GM13976 (cell line): ENCODE data around the gene ZNHIT6.

Source experiments
- DNase-seq: peaks from one replicate; pipeline ENCODE4 v3.0.0; 2012; ENCODE audit warnings: low spot score
- in situ Hi-C: fragments of 300-500 bp; cut with MboI; formaldehyde crosslinking; loops from one replicate; pipeline ENCODE4 v1.12.0; 2022; ENCODE audit warnings: low sequenced_read_pairs, mixed read lengths, inconsistent platforms; ENCODE audit not compliant: unreplicated experiment
- TF ChIP-seq, protein P1 (sequence below): IDR thresholded peaks from 2 replicates; pipeline ENCODE4 v1.5.1; 2012; ENCODE audit warnings: borderline replicate concordance, mild to moderate bottlenecking; ENCODE audit not compliant: insufficient read depth; ENCODE audit errors: extremely low read depth, missing control alignments, control extremely low read depth

Gene ZNHIT6

DNA sequence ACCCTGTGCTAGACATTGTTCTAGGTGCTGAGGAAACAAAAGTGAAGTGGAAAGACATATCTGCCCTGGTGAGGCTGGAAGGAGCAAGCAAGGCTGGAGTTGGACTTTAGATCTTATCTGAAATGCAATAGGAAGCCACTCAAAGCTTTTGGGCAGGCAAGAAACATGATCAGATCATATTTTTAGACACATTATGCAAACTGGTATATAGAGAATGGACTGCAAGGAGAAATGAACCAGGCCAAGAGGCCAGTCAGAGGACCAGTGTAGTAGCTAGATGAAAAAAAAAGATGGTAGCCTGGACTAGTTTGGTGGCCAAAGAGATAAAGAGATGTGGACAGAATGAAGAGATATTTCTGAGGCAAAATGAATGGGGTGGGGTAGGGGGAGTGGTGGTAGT lies 81.4 kb downstream of the ZNHIT6 start:
- no peak for DNase-seq
- TF ChIP-seq, protein P1, sequence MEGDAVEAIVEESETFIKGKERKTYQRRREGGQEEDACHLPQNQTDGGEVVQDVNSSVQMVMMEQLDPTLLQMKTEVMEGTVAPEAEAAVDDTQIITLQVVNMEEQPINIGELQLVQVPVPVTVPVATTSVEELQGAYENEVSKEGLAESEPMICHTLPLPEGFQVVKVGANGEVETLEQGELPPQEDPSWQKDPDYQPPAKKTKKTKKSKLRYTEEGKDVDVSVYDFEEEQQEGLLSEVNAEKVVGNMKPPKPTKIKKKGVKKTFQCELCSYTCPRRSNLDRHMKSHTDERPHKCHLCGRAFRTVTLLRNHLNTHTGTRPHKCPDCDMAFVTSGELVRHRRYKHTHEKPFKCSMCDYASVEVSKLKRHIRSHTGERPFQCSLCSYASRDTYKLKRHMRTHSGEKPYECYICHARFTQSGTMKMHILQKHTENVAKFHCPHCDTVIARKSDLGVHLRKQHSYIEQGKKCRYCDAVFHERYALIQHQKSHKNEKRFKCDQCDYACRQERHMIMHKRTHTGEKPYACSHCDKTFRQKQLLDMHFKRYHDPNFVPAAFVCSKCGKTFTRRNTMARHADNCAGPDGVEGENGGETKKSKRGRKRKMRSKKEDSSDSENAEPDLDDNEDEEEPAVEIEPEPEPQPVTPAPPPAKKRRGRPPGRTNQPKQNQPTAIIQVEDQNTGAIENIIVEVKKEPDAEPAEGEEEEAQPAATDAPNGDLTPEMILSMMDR: no peak
- in situ Hi-C loops: no loop called here

DNA sequence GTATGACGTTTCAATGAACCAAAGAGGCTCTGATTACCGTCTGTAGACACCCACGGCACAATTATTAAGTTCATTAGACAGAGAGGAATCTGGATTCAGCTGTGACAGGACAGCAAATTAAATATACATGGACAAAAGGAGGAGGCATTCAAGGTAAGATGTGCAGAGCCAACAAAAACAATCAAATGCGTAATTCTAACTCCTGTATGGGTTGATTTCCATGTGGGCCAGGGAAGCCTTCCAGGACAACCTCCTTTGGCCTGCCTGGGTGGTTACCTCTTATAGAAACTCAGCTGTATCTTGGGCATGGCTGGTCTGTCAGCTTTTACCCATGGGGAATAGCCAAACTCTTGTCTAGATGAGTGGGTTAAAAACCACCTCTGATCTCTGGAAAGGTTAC lies 83.9 kb downstream of the ZNHIT6 start:
- DNase-seq: no peak
- TF ChIP-seq, protein P1: no peak
- in situ Hi-C loops: no loop called here

DNA sequence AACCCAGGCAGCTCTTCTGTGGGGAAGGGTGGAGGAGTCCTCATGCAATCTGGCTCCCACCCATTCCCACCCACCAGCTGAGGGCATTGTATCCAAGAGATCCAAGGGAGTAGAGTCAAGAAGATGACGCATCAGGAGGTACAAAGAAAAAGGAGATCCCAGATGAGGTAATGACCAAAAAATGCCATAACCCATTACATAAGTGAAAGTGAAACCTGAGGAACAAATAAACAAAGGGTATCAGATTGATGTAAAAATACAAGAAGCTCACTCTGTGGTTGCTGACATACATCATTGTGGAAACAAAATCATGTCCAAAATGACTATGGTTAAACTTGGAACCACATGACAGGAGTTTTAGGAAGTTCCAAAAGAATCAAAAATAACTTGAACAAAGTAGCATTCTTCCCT lies 85.2 kb downstream of the ZNHIT6 start:
- TF ChIP-seq, protein P1: no peak
- in situ Hi-C loops: no loop called here
- DNase-seq: no peak

DNA sequence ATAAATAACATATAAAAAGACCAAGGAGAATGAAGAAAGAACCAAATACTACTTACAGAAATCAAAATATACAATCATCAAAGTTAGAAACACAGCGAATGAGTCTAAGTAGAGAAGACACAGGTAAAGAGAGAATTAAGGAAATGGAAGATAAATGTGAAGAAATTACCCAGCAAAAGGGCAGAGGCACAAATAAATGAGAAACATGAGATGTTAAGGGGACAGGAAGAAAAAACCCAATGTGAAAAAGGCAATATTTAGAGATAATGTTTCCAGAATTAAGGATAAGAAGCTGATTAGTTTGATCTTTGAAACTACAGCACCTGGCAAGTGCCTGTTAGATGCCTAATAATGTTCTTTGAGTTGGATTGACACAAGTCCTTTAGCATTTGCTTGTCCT lies 86.8 kb downstream of the ZNHIT6 start:
- DNase-seq: no peak
- in situ Hi-C loops: no loop called here
- TF ChIP-seq, protein P1: no peak

DNA sequence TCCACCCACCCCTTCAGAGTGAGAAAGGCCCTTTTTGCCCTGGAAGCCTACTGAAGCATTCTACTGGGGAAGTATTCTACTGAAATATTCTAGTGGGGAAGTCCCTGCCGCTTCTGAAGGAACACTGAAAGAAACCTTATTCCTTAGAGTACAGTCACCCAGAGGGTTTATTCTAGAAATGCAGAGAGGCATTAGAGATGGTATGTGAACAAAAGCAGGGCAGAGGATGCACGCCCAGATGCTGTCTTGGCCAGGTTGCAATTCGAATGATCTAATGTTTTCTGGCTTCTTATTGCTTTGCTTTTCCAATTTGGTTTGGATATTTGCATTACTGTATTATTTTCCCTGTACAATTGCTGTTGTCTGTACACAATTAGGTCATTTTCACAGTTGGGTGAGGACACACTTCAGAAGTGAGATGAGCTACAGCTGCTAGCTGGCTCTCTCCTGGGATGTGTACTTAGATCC lies 90.6 kb downstream of the ZNHIT6 start:
- peak; percentile 45 for DNase-seq
- in situ Hi-C loops: no loop called here
- TF ChIP-seq, protein P1: no peak

DNA sequence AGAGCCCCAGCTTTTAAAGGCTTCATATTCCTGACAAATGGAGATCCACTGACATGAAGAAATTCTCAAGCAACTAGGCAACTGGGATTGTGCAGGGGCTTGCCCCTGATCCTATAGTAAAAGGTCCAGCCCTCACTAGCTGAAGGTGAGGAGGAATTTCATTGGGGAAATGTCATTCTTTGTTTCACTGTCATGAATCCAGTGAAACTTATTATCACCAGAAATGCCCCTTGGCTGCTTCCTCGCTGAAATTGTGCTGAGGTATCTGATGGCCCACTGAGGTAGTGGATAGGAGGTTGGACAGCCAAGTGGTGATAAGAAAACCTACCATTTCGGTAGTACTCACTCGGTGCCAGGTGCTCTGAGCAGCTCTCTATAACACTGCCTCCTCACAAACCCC lies 91.5 kb downstream of the ZNHIT6 start:
- no peak for DNase-seq
- TF ChIP-seq, protein P1: no peak
- in situ Hi-C loops: no loop called here

DNA sequence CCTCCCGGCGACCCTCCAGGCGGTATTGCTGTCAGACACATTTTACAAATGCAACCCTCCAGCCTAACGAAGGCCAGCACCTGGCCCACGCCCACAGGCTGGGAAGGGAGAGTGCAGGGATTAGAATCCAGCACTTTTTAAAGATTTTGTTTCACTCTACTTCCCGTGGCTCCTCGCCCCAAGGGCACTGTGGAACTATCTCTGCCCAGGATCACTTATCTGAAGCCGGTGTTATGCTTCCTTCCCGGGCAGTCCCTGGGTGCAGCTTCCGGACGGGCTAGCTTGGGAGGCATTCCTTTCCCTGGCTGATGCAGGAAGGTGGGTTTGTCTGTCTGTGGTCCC lies 91.9 kb downstream of the ZNHIT6 start:
- in situ Hi-C loops: no loop called here
- TF ChIP-seq, protein P1: no peak
- no peak for DNase-seq
